Osteocyte (in vitro differentiated cells): ENCODE results near the gene ADAMTS12. TPM values are rescaled to one million over a fixed set of nuclear protein-coding genes. Genes with fewer than 3 reads are reported as not detected.
"Not testable (repeated sequence)": the region's sequence is repeated elsewhere in the genome, so short reads cannot be mapped to it uniquely, and the experiment has no call there.

Source experiments
- DNase-seq: peaks from one replicate; pipeline ENCODE4 v3.0.0; 2021; ENCODE audit warnings: mixed read lengths; ENCODE audit not compliant: unreplicated experiment; ENCODE audit errors: extremely low spot score
- H3K27ac Mint-ChIP-seq: one replicate; pipeline ENCODE4 v1.8.0; 2021; ENCODE audit warnings: mild to moderate bottlenecking, mixed read lengths; ENCODE audit not compliant: unreplicated experiment
- H3K27me3 Mint-ChIP-seq: one replicate; pipeline ENCODE4 v1.8.0; 2021; ENCODE audit warnings: mixed read lengths; ENCODE audit not compliant: unreplicated experiment
- H3K36me3 Mint-ChIP-seq: one replicate; pipeline ENCODE4 v1.8.0; 2021; ENCODE audit warnings: mixed read lengths; ENCODE audit not compliant: unreplicated experiment
- H3K4me1 Mint-ChIP-seq: one replicate; pipeline ENCODE4 v1.8.0; 2021; ENCODE audit warnings: mixed read lengths; ENCODE audit not compliant: unreplicated experiment
- H3K4me3 Mint-ChIP-seq: one replicate; pipeline ENCODE4 v1.8.0; 2021; ENCODE audit warnings: mild to moderate bottlenecking, moderate library complexity, mixed read lengths; ENCODE audit not compliant: unreplicated experiment
- H3K9me3 Mint-ChIP-seq: one replicate; pipeline ENCODE4 v1.8.0; 2021; ENCODE audit warnings: mixed read lengths; ENCODE audit not compliant: unreplicated experiment
- total RNA-seq: library from RNA; stranded (reverse); gene quantifications from 2 replicates; pipeline ENCODE4 v1.2.1, GENCODE V29; 2021
- TF ChIP-seq, protein P1 (sequence below): fragments of 200-600 bp; sonication (generic); IDR thresholded peaks from 2 replicates; pipeline ENCODE4 v1.5.0; 2021; ENCODE audit warnings: antibody characterized with exemption, mild to moderate bottlenecking, moderate library complexity

Gene ADAMTS12
- total RNA-seq, 1 donor from 2014 or later = 13.9 TPM

DNA sequence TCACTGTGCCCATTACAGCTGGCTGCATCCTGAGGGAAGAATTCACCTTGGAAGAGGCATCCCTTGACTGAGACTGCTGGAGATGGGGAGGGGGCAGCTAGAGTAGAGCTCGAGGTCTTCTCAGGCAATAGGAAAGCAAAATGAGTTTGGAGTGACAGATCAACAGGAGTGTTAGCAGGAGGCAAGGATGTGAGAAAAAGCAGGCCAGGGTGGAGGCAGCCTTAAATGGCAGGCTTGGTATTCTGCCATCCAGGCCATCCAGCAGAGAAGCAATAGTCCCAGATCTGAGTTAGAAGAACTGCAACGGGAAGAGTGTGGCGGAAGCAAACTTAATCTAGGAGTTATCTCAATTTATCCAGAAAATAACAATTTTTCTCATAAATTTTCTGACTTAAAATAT is 6.1 kb downstream of the ADAMTS12 start:
- TF ChIP-seq, protein P1, sequence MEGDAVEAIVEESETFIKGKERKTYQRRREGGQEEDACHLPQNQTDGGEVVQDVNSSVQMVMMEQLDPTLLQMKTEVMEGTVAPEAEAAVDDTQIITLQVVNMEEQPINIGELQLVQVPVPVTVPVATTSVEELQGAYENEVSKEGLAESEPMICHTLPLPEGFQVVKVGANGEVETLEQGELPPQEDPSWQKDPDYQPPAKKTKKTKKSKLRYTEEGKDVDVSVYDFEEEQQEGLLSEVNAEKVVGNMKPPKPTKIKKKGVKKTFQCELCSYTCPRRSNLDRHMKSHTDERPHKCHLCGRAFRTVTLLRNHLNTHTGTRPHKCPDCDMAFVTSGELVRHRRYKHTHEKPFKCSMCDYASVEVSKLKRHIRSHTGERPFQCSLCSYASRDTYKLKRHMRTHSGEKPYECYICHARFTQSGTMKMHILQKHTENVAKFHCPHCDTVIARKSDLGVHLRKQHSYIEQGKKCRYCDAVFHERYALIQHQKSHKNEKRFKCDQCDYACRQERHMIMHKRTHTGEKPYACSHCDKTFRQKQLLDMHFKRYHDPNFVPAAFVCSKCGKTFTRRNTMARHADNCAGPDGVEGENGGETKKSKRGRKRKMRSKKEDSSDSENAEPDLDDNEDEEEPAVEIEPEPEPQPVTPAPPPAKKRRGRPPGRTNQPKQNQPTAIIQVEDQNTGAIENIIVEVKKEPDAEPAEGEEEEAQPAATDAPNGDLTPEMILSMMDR = no peak
- Mint-ChIP-seq H3K9me3 (no peaks in the 10 kb centered on the region), H3K4me1 (peaks cover 19% of the 10 kb centered on the region), H3K36me3 (peaks cover 2% of the 10 kb centered on the region), H3K27me3 (no peaks in the 10 kb centered on the region), H3K27ac (no peak overlapping the region), H3K4me3 (no peak overlapping the region)
- DNase-seq = no peak

DNA sequence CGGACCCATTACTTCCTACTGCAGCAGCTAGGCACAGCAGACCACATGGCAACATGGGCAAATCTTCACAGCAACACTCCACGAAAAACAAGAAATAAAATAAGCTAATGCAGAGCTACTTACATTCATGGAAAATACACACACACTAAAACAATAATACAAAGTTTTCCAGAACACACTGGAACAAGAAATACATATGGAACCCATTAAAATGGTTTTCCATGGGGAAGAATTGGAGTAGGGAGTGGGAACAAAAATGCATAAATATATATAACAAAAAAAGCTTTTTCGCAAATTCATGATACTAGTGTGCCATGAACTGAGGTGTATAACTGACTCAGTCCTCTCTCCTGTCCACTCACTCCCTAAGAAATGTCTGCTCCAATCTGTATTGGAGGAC is 8.3 kb downstream of the ADAMTS12 start:
- TF ChIP-seq, protein P1 = no peak
- no peak overlapping the region for H3K4me3 Mint-ChIP-seq
- DNase-seq = no peak
- H3K9me3 Mint-ChIP-seq = no peaks in the 10 kb centered on the region
- H3K36me3 Mint-ChIP-seq = peaks cover 3% of the 10 kb centered on the region
- H3K27ac Mint-ChIP-seq = no peak overlapping the region
- H3K27me3 Mint-ChIP-seq = no peaks in the 10 kb centered on the region
- peaks cover 7% of the 10 kb centered on the region for H3K4me1 Mint-ChIP-seq

DNA sequence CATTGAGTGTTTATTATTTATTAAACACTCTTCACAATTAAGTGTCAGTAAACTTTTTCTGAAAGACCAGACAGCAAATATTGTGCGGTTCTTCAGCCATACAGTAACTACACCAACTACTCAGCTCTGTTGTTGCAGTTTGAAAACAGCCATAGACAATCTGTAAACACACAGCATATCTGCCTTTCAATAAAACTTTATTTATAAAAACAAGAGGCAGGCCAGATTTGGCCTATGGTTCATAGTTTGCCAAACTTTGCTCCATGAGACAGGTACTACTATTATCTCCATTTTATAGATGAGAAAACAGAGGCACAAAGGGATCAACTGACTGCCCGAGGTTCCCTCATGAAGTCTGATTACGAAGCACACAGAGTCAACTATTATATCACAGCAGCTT is 11.5 kb downstream of the ADAMTS12 start:
- DNase-seq = no peak
- Mint-ChIP-seq H3K4me3 (no peak overlapping the region), H3K9me3 (peaks cover 11% of the 10 kb centered on the region), H3K4me1 (peaks cover 7% of the 10 kb centered on the region), H3K27me3 (no peaks in the 10 kb centered on the region), H3K27ac (no peak overlapping the region), H3K36me3 (peaks cover 11% of the 10 kb centered on the region)
- TF ChIP-seq, protein P1 = no peak

DNA sequence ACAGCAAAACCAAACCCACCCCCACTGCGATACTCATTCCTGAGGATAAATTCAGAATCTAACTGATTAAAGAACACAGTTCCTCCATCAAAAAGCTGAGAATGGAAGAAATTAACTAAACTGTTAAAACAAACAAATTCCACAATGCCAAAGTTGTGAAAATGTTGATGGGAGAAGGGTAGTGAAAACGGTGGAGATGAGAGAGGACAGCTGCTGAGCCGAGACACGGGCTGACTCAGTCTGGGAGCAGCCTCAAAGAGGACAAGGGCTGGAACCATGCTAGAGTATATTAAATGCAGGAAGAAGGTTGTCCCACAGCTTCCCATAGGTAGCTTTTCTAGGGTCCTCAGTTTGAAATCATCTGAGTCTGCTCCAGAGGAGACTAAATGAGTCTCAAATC is 14.3 kb downstream of the ADAMTS12 start:
- H3K9me3 Mint-ChIP-seq = peaks cover 16% of the 10 kb centered on the region
- no peak for DNase-seq
- H3K36me3 Mint-ChIP-seq = peaks cover 11% of the 10 kb centered on the region
- H3K4me3 Mint-ChIP-seq = no peak overlapping the region
- H3K27me3 Mint-ChIP-seq = no peaks in the 10 kb centered on the region
- no peaks in the 10 kb centered on the region for H3K4me1 Mint-ChIP-seq
- no peak overlapping the region for H3K27ac Mint-ChIP-seq
- TF ChIP-seq, protein P1 = no peak

DNA sequence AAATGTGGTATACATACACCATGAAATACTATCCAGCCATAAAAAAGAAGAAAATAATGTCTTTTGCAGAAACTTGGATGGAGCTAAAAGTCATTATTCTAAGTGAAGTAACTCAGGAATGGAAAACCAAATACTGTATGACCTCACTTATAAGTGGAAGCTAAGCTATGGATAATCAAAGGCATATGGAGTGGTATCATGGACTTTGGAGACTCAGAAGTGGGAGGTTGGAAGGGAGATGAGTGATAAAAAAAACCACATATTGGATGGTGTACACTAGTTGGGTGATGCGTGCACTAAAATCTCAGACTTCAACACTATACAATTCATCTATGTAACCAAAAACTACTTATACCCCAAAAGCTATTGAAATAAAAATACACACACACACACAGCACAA is 24.5 kb downstream of the ADAMTS12 start:
- H3K27ac Mint-ChIP-seq = no peak overlapping the region
- H3K4me1 Mint-ChIP-seq = no peaks in the 10 kb centered on the region
- TF ChIP-seq, protein P1 = no peak
- H3K4me3 Mint-ChIP-seq = no peak overlapping the region
- H3K9me3 Mint-ChIP-seq = peaks cover 21% of the 10 kb centered on the region
- DNase-seq = no peak
- no peaks in the 10 kb centered on the region for H3K27me3 Mint-ChIP-seq
- peaks cover 8% of the 10 kb centered on the region for H3K36me3 Mint-ChIP-seq

DNA sequence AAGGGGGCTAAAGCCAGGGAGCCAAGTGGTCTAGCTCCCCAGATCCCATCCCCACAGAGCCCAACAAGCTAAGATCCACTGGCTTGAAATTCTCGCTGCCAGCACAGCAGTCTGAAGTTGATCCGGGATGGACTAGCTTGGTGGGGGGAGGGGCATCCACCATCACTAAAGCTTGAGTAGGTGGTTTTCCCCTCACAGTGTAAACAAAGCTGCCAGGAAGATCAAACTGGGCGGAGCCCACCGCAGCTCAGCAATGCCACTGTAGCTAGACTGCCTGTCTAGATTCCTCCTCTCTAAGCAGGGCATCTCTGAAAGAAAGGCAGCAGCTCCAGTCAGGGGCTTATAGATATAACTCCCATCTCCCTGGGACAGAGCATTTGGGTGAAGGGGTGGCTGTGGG is 32.6 kb downstream of the ADAMTS12 start:
- not testable (repeated sequence) for H3K9me3 Mint-ChIP-seq, DNase-seq, H3K36me3 Mint-ChIP-seq, H3K4me3 Mint-ChIP-seq, H3K27ac Mint-ChIP-seq, H3K27me3 Mint-ChIP-seq
- peaks cover 38% of the 10 kb centered on the region for H3K4me1 Mint-ChIP-seq
